ENCODE results near the gene FRAS1. TPM values are rescaled to one million over a fixed set of nuclear protein-coding genes. Genes with fewer than 3 reads are reported as not detected.

FRAS1 gene
- total RNA-seq, 1 donor from 2014 or later, result not detected

- Mint-ChIP-seq H3K27ac (no peak overlapping the region), H3K27me3 (peaks cover 13% of the 10 kb centered on the region), H3K4me1 (no peaks in the 10 kb centered on the region), H3K36me3 (ENCODE audit: low read depth) (no peaks in the 10 kb centered on the region), H3K4me3 (no peak overlapping the region), H3K9me3 (no peaks in the 10 kb centered on the region)
- ChIA-PET CTCF (no interaction called here), POLR2A (interaction anchor here (0.7 kb wide), 1 partner anchor 367 kb away, joined by 3 read pairs; no protein-coding TSS in a partner anchor)
- no peak for TF ChIP-seq CTCF (IDR thresholded peaks at IDR 0.05)
- intact Hi-C loops (cut with micrococcal nuclease), result no loop called here
- ATAC-seq (ENCODE audit: low read depth), result no peak
- no peak for DNase-seq
Measured at GRCh38 chr4:78426972-78427371, 369.8 kb downstream of the FRAS1 start.

GRCh38 chr4:78428996-78429395 is 371.9 kb downstream of the FRAS1 start:
- no peak overlapping the region for H3K27ac Mint-ChIP-seq
- ATAC-seq (ENCODE audit: low read depth) (no peak), DNase-seq (no peak)
- no peak overlapping the region for H3K4me3 Mint-ChIP-seq
- ChIA-PET CTCF (no interaction called here), POLR2A (no interaction called here)
- H3K4me1 Mint-ChIP-seq, result no peaks in the 10 kb centered on the region
- intact Hi-C loops (cut with micrococcal nuclease), result no loop called here
- no peaks in the 10 kb centered on the region for H3K36me3 Mint-ChIP-seq (ENCODE audit: low read depth)
- H3K9me3 Mint-ChIP-seq, result no peaks in the 10 kb centered on the region
- peaks cover 9% of the 10 kb centered on the region for H3K27me3 Mint-ChIP-seq
- TF ChIP-seq CTCF (IDR thresholded peaks at IDR 0.05), result no peak

GRCh38 chr4:78432896-78433295 is 375.8 kb downstream of the FRAS1 start:
- DNase-seq (no peak), ATAC-seq (ENCODE audit: low read depth) (no peak)
- intact Hi-C loops (cut with micrococcal nuclease), result no loop called here
- Mint-ChIP-seq H3K36me3 (ENCODE audit: low read depth) (no peaks in the 10 kb centered on the region), H3K4me3 (no peak overlapping the region), H3K27me3 (peaks cover 12% of the 10 kb centered on the region), H3K27ac (no peak overlapping the region), H3K4me1 (no peaks in the 10 kb centered on the region), H3K9me3 (no peaks in the 10 kb centered on the region)
- ChIA-PET CTCF (no interaction called here), POLR2A (no interaction called here)
- TF ChIP-seq CTCF (IDR thresholded peaks at IDR 0.05), result no peak

GRCh38 chr4:78437608-78438088 is 380.5 kb downstream of the FRAS1 start:
- no peak overlapping the region for H3K4me3 Mint-ChIP-seq
- no peaks in the 10 kb centered on the region for H3K4me1 Mint-ChIP-seq
- DNase-seq (no peak), ATAC-seq (ENCODE audit: low read depth) (no peak)
- ChIA-PET CTCF (no interaction called here), POLR2A (no interaction called here)
- no peaks in the 10 kb centered on the region for H3K36me3 Mint-ChIP-seq (ENCODE audit: low read depth)
- H3K27ac Mint-ChIP-seq, result no peak overlapping the region
- peaks cover 5% of the 10 kb centered on the region for H3K27me3 Mint-ChIP-seq
- intact Hi-C loops (cut with micrococcal nuclease), result no loop called here
- TF ChIP-seq CTCF (IDR thresholded peaks at IDR 0.05), result no peak
- H3K9me3 Mint-ChIP-seq, result no peaks in the 10 kb centered on the region

- ATAC-seq (ENCODE audit: low read depth), result no peak
- Mint-ChIP-seq H3K4me3 (no peak overlapping the region), H3K36me3 (ENCODE audit: low read depth) (no peaks in the 10 kb centered on the region), H3K27me3 (peaks cover 5% of the 10 kb centered on the region), H3K27ac (no peak overlapping the region), H3K9me3 (no peaks in the 10 kb centered on the region), H3K4me1 (no peaks in the 10 kb centered on the region)
- intact Hi-C loops (cut with micrococcal nuclease), result no loop called here
- no peak for TF ChIP-seq CTCF (IDR thresholded peaks at IDR 0.05)
- CTCF ChIA-PET, result no interaction called here
- POLR2A ChIA-PET, result no interaction called here
- DNase-seq, result no peak
Measured at GRCh38 chr4:78439328-78439727, 382.2 kb downstream of the FRAS1 start.

Data from activated B cell treated with CpG ODN at 0.5 μM for 24 hours (primary cell).